ENCODE measurements around the gene POLR3B. TPM values are rescaled to one million over a fixed set of nuclear protein-coding genes. Genes with fewer than 3 reads are reported as not detected.

Gene POLR3B
- total and polyA plus RNA-seq, 2 of the 13 experiments (the other 11 are each of a cell fraction or from before 2014, with no cell fraction given): 4.8 to 13.1 TPM

- no peaks in the 10 kb centered on the region for H4K20me1 ChIP-seq (ENCODE audit: insufficient read depth, low read length)
- DNase-seq (ENCODE audit: low spot score): no peak
- WGBS (ENCODE audit: low lambda C conversion rate): 88% methylated on average over 7 of the region's 7 CpGs
- POLR2A ChIA-PET: no interaction called here
- H2AFZ ChIP-seq (ENCODE audit: low read length): no peak overlapping the region
- BruUV-seq (replicated peaks): no TSS peak
- TF ChIP-seq RNF219 (CRISPR knock-in tag; IDR thresholded peaks at IDR 0.05): no peak
- no peaks in the 10 kb centered on the region for H3K27me3 ChIP-seq (ENCODE audit: control insufficient read depth in 1 of 2, insufficient read depth in 2 of 2, low read length in 2 of 2)
- no peak overlapping the region for H3K4me2 ChIP-seq (ENCODE audit: low read depth, low read length)
- no peak for ATAC-seq
- H3K36me3 ChIP-seq (replicated peaks in 1 of 2; ENCODE audit: control insufficient read depth in 1 of 2, insufficient read depth in 2 of 2, low read length in 2 of 2): no peaks in the 10 kb centered on the region; a peak in 2 of 5 replicates
- intact Hi-C loops (cut with micrococcal nuclease; ENCODE audit: unreplicated experiment) (no loop called here), in situ Hi-C loops (cut with HindIII; ENCODE audit: extremely low pct_ligation_motif_present, low pct_unique_long_range_greater_than_20kb) (no loop called here)
- no peaks in the 10 kb centered on the region for H3K4me1 ChIP-seq (ENCODE audit: insufficient read depth, low read length)
- CTCF ChIA-PET (ENCODE audit: low intra/inter-chr PET ratio, low total read pairs): no interaction called here
- H3K9ac ChIP-seq (ENCODE audit: insufficient read depth, low read depth, low read length): no peak overlapping the region
- H3K9me3 ChIP-seq (ENCODE audit: low read length): no peaks in the 10 kb centered on the region
- H3K4me3 ChIP-seq (replicated peaks in 1 of 3; ENCODE audit: insufficient read depth in 1 of 3, low read depth in 2 of 3, low read length in 3 of 3): no peak overlapping the region
- no peaks in the 10 kb centered on the region for H3K79me2 ChIP-seq (ENCODE audit: insufficient read depth, low read length)
- FAIRE-seq: no peak
- no peak overlapping the region for H3K27ac ChIP-seq (ENCODE audit: extremely low read length, insufficient read depth, low read length)
These were observed 28.8 kb upstream of the POLR3B start for GRCh38 chr12:106328735-106329134.

GRCh38 chr12:106329231-106329982, 28.1 kb upstream of the POLR3B start:
- in situ Hi-C loops (cut with HindIII; ENCODE audit: extremely low pct_ligation_motif_present, low pct_unique_long_range_greater_than_20kb): no loop called here
- WGBS (ENCODE audit: low lambda C conversion rate): 71% methylated on average over 12 of the region's 12 CpGs
- CTCF ChIA-PET (ENCODE audit: low intra/inter-chr PET ratio, low total read pairs): no interaction called here
- TF ChIP-seq ZNF547 (CRISPR knock-in tag; IDR thresholded peaks at IDR 0.05) (no peak), ZNF558 (CRISPR knock-in tag; IDR thresholded peaks at IDR 0.05; ENCODE audit: borderline replicate concordance) (no peak), ZNF501 (CRISPR knock-in tag; IDR thresholded peaks at IDR 0.05) (no peak), MXI1 (IDR thresholded peaks at IDR 0.05; ENCODE audit: borderline replicate concordance, low read depth, low read length) (no peak), ZNF891 (CRISPR knock-in tag; IDR thresholded peaks at IDR 0.05) (no peak), ZSCAN9 (CRISPR knock-in tag; IDR thresholded peaks at IDR 0.05; ENCODE audit: borderline replicate concordance) (no peak), CEBPB (IDR thresholded peaks at IDR 0.05; ENCODE audit: borderline replicate concordance, low read depth, low read length) (no peak), ZNF292 (CRISPR knock-in tag; IDR thresholded peaks at IDR 0.05; ENCODE audit: borderline replicate concordance, low read depth) (no peak), GMEB1 (CRISPR knock-in tag; IDR thresholded peaks at IDR 0.05; ENCODE audit: borderline replicate concordance) (no peak), ZNF256 (CRISPR knock-in tag; conservative IDR thresholded peaks at IDR 0.05) (no peak), ZNF282 (IDR thresholded peaks at IDR 0.05; ENCODE audit: partially characterized antibody) (no peak), FOXK1 (CRISPR knock-in tag; IDR thresholded peaks at IDR 0.05; ENCODE audit: borderline replicate concordance, low read depth) (no peak)

More at GRCh38 chr12:106329231-106329982, 28.1 kb upstream of the POLR3B start:
- Histone ChIP-seq H3K79me2 (ENCODE audit: insufficient read depth, low read length) (no peaks in the 10 kb centered on the region), H3K9ac (ENCODE audit: insufficient read depth, low read depth, low read length) (no peak overlapping the region), H3K27me3 (ENCODE audit: control insufficient read depth in 1 of 2, insufficient read depth in 2 of 2, low read length in 2 of 2) (no peaks in the 10 kb centered on the region), H3K9me3 (ENCODE audit: low read length) (no peaks in the 10 kb centered on the region), H3K4me1 (ENCODE audit: insufficient read depth, low read length) (no peaks in the 10 kb centered on the region), H2AFZ (ENCODE audit: low read length) (no peak overlapping the region), H3K4me2 (ENCODE audit: low read depth, low read length) (no peak overlapping the region), H3K27ac (ENCODE audit: extremely low read length, insufficient read depth, low read length) (no peak overlapping the region), H4K20me1 (ENCODE audit: insufficient read depth, low read length) (no peaks in the 10 kb centered on the region), H3K4me3 (replicated peaks in 1 of 3; ENCODE audit: insufficient read depth in 1 of 3, low read depth in 2 of 3, low read length in 3 of 3) (no peak overlapping the region), H3K36me3 (replicated peaks in 1 of 2; ENCODE audit: control insufficient read depth in 1 of 2, insufficient read depth in 2 of 2, low read length in 2 of 2) (no peaks in the 10 kb centered on the region; a peak in 2 of 5 replicates)
- no TSS peak for BruUV-seq (replicated peaks)
- POLR2A ChIA-PET: no interaction called here
- intact Hi-C loops (cut with micrococcal nuclease; ENCODE audit: unreplicated experiment): no loop called here
- FAIRE-seq: no peak
- DNase-seq (ENCODE audit: low spot score): no peak
- no peak for ATAC-seq
